Measurements from ENCODE around the gene SDK2. TPM values are rescaled to one million over a fixed set of nuclear protein-coding genes. Genes with fewer than 3 reads are reported as not detected.
"Not testable (repeated sequence)": the region's sequence is repeated elsewhere in the genome, so short reads cannot be mapped to it uniquely, and the experiment has no call there.

SDK2 gene
- total RNA-seq, 1 experiment from 2014 or later, result 0.14 TPM

DNA sequence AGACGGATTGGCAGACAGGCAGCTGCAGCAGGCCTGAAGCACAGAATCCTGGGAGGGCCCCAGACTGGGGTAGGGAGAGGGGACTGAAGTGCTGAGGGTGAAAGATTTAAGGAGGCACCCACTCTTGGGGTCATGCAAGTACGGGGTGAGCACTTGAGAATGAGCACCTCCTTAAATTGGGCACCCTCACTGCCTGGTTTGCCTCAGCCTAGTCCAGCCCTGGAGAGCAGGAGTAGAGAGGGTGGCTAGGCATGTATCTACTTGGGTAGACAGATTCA lies 178.4 kb downstream of the SDK2 start:
- no peak for DNase-seq (ENCODE audit: low read depth)
- in situ Hi-C loops (cut with HindIII; ENCODE audit: low pct_unique_long_range_greater_than_20kb, low sequenced_read_pairs), result no loop called here

DNA sequence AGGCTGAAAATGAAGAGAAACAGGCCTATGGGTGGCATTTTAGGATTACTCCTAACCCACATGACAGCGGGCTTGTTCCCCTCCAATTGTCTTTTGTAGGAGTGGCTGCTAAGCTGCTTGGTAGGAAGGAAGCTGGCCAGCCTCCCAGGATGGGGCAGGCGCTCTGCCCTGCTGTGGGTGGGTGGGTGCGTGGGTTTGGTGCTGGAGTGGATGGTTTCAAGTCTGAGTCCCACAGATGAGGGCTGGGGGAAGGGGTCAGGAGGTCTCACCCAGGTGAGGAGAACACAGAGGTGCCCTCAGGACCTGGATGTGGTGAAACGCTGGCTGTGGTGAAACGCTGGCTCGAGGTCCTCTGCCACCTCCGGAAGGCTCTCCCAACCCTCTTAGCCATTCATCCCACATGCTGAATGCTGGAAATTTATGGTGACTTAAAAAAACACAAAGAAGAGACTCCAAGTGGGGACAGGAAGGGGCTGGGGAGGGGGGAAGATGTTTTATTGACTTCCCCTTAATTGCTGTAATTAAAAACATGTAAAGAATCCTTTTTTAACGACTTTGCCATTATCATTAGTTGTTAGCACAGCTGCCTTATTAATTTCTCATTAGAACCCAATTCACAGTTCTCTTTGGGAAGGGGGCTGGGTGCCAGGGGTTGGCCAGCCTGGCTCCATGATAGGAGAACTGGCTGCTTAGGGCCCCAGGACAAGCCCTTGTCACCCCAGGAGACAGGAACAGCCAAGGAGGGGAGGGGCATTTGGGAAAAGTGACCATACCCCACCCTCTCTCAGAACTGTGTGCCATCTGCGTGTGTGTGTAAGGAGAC lies 178.9 kb downstream of the SDK2 start:
- DNase-seq (ENCODE audit: low read depth), result no peak
- in situ Hi-C loops (cut with HindIII; ENCODE audit: low pct_unique_long_range_greater_than_20kb, low sequenced_read_pairs), result no loop called here

DNA sequence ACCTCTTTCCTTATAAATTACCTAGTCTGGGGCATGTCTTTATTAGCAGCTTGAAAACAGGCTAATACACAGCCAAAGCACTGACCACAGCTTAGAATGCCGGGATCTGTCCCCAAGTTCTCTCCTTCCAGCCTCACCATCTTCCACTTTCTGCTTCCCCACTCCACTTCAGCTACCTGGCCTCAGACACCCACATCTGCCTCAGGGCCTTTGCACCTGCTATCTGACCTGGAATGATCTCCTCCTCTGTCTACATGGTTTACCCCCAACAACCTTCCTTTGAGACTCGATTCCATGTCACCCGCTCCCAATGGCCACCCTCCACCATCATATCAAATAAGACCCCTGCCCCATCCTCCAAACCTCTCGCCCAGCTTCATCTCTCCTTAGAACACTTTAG lies 179.8 kb downstream of the SDK2 start:
- no peak for DNase-seq (ENCODE audit: low read depth)
- in situ Hi-C loops (cut with HindIII; ENCODE audit: low pct_unique_long_range_greater_than_20kb, low sequenced_read_pairs), result no loop called here

DNA sequence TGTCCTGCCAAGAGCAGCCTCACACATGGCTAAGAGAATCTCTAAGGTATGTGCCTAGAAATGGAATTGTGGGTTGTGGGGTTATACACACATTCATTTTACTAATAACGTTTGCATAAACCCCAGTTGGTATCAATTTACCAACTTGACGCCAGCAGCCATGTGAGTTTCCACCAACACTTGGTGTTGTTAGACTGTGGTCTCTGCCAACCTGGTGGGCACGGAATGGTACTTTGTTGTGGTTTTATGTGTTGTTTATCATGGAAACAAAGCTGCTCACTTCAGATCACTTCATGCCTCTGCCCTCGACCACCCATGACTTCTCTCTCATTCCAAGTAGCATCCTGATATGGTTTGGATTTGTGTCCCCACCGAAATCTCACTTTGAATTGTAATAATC lies 180.4 kb downstream of the SDK2 start:
- no peak for DNase-seq (ENCODE audit: low read depth)
- in situ Hi-C loops (cut with HindIII; ENCODE audit: low pct_unique_long_range_greater_than_20kb, low sequenced_read_pairs), result no loop called here

DNA sequence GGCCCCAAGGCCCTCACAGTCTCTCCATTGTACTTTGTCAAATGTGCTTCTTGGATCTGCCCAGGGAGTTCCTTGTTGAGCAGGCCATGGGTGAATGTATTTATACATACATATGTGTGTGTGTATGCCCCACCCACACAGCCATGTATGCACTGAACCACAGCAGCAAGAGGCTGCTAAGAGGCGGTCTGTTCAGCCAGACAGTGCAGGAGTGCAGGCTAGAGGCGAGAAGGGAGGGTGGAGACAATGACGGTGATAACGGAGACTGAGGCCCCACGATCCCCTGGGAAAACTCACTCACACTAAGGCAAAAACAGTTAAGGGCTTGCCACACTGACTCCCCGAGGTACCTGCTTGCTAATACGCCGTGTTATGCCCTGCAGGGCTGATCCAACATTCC lies 181.4 kb downstream of the SDK2 start:
- in situ Hi-C loops (cut with HindIII; ENCODE audit: low pct_unique_long_range_greater_than_20kb, low sequenced_read_pairs), result no loop called here
- no peak for DNase-seq (ENCODE audit: low read depth)

DNA sequence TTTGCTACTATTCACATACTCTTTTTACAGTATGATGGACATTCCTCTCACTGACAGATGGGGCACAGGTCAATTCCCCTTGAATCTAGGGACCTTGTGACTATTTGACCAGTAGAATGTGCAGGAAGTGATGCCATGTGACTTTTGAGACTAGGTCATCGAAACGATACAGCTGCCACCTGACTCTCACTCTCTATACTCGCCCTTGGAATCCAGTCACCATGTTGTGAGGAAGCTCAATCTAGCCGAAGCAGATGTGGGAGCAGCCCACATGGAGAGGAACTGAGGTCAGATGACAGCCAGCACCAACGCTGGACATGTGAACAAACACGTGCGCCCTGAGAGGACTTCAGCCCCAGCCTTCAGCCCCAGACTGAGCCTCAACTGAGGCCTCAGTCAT lies 184.3 kb downstream of the SDK2 start:
- in situ Hi-C loops (cut with HindIII; ENCODE audit: low pct_unique_long_range_greater_than_20kb, low sequenced_read_pairs), result no loop called here
- DNase-seq (ENCODE audit: low read depth), result no peak

DNA sequence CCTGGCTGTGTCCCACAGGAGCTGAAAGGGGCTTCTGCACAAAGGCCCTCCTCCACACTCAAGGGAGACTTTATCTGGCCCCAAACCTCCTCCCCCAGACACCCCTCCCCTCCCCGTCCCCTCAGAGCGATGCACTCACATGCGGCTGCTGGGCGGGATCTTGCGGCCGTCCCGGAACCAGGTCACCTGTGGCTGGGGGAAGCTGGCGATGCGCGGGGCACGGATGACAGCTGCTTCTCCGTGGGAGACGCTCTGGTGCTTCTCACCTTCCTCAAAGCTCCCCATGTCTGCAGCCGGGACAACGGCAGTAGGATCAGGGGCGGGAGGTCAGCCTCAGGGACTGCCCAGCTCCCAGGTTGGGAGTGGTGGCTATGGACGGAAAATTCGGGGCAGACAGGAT lies 188.5 kb downstream of the SDK2 start:
- in situ Hi-C loops (cut with HindIII; ENCODE audit: low pct_unique_long_range_greater_than_20kb, low sequenced_read_pairs), result no loop called here
- no peak for DNase-seq (ENCODE audit: low read depth)

DNA sequence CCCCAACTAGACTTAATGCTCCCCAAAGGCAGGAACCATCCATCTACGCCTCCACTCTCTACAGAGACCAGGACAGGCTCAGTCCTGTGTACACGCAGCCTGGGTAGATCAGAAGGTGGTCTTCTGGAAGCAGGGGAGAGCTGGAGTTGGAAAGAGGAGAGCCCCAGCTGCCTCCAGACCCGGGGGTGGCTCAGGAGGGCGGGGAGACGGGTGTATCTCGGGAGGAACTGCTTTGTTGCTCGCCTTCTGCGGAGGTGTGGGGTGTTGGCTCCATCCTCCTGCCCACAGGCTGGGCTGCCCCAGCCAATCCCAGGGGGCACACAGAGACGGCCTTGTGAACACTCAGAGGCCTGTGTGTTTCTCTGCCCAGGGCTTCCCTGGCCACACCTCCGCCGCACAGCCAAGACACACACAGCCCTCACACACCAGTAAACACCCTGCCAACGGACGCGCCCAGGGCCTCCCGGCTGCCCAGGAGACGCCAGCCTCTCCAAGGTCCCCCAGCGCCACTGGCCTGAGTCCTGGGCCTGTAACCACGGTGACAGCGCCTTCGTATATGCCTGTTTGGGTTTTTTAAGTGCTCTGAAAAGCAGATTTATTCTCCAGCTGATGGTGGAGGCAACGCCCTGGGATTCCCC lies 189.1 kb downstream of the SDK2 start:
- no peak for DNase-seq (ENCODE audit: low read depth)
- in situ Hi-C loops (cut with HindIII; ENCODE audit: low pct_unique_long_range_greater_than_20kb, low sequenced_read_pairs), result no loop called here

DNA sequence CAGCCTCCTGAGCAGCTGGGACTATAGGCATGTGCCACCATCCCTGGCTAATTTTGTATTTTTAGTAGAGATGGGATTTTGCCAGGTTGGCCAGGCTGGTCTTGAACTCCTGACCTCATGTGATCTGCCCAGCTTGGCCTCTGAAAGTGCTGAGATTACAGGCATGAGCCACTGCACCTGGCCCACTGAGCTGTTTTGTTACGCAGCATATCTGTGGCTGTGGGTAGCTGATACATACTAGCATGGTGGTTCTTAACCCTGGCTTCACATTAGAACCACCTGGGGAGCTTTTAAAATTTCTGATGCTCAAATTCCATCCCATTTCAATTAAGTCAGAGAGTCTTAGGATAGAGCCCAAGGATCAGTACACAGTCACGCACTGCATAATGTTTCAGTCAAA lies 190.8 kb downstream of the SDK2 start:
- in situ Hi-C loops (cut with HindIII; ENCODE audit: low pct_unique_long_range_greater_than_20kb, low sequenced_read_pairs); DNase-seq (ENCODE audit: low read depth): not testable (repeated sequence)

DNA sequence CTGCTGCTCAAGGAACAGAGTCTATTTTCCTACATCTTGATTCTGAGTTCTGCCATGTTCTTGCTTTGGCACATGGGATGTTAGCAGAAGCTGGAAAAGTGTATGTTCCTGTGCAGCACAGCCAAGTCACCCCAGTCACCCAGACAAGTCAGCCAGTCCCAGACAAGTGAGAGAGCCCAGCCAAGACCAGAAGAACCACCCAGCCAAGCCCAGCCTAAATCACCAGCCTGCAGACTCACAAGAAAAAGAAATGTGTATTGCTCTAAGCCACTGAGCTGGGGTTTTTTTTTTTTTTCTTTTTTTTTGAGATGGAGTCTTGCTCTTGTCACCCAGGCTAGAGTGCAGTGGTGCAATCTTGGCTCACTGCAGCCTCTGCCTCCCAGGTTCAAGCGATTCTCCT lies 191.2 kb downstream of the SDK2 start:
- in situ Hi-C loops (cut with HindIII; ENCODE audit: low pct_unique_long_range_greater_than_20kb, low sequenced_read_pairs), result no loop called here
- DNase-seq (ENCODE audit: low read depth), result no peak

DNA sequence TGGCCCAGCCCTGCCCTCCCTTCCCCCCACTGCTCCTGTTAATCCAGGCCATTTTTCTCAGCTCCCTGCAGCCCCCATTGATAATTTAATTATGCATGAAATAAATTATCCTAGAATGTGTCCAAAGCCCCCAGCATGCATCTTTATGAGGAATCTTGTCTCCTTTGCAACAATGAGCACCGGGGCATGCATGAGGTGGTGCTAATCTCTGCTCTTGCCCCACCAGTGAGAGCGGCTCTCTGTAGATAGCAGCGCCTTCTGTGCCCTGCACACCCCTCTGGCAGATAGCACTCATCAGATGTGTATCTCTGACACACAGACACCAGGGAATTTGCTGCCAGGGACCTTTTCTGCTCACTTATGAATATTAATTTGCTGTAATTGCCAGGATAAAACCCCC lies 192.2 kb downstream of the SDK2 start:
- in situ Hi-C loops (cut with HindIII; ENCODE audit: low pct_unique_long_range_greater_than_20kb, low sequenced_read_pairs), result no loop called here
- no peak for DNase-seq (ENCODE audit: low read depth)

DNA sequence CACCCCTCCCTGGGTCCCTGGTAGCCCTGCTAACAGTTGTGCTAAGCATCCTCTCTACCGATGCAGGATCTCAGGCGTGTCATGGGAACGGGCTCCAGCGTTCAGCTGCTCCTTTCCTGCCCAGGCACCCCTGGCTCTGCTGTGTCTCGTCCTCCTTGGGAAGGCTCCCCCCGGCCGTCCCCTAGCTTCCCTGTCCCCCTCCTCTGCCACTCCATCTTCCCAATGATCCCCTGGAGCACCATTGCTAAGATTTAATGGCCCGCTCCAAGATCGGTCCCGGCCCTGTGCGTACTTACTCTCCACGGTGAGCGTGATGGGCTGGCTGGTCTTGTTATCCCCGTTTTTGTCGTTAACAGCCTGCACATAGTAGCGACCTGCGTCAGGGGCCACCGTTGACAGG lies 196.9 kb downstream of the SDK2 start:
- in situ Hi-C loops (cut with HindIII; ENCODE audit: low pct_unique_long_range_greater_than_20kb, low sequenced_read_pairs), result no loop called here
- no peak for DNase-seq (ENCODE audit: low read depth)

DNA sequence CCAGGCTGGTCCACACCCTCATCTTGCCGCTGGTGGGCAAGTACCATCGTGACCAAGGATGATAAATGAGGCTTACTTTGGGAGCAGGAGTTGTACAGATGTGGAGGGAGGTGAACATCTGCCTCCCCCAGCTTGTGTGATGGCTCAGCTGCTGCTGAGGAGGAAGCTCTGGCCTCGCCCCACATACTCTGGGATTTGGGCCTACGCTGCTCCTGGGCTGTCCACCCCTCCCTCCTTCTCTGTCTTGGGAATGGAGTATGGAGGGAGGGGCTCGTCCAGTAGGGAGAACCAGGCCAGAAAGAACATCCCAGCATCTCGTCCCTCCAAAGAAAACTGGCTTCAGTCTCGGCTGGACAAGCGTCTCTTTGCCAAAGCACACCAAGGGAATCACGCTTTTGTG lies 197.6 kb downstream of the SDK2 start:
- DNase-seq (ENCODE audit: low read depth), result no peak
- in situ Hi-C loops (cut with HindIII; ENCODE audit: low pct_unique_long_range_greater_than_20kb, low sequenced_read_pairs), result no loop called here

DNA sequence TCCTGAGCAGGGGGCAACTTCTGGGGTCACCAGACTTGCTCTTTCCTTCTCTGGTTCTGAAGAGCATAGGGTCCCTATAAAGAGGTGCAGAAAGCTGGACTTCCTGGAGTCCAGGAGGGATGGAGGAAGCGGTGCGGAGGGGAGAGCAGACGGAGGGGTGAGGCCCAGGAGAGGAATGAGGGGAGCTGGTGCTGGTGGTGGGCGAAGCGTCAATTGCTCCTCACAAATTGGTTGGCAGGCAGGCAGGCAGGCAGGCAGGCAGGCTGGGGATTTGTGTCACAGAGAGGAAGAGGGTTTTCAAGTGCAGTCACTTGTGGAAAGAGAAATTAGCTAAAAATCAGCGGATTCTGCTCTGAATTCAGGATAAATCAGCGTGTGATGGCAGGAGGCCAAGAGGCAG lies 198.8 kb downstream of the SDK2 start:
- in situ Hi-C loops (cut with HindIII; ENCODE audit: low pct_unique_long_range_greater_than_20kb, low sequenced_read_pairs), result no loop called here

DNA sequence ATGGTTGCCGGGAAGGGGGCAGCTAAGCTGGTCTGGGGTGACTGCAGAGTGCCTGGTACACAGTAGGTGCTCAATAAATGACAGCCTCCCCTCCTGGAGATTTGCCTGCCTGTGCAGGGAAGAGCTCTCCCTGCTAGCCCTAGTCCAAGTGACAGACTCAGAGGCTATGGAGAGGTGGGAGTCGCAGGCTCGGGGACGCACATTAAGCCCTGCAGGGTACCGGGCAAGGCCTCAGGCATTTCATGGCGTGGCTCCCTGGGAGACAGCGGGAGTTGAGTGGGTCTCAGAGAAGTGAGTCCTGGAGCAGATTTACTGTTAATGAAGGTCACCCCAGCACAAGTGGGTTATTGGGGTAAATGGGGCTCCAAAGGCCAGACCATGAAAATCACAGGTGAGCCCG lies 200.2 kb downstream of the SDK2 start:
- no peak for DNase-seq (ENCODE audit: low read depth)
- in situ Hi-C loops (cut with HindIII; ENCODE audit: low pct_unique_long_range_greater_than_20kb, low sequenced_read_pairs), result no loop called here

More for the DNA sequence above, 198.8 kb downstream of the SDK2 start:
- DNase-seq (ENCODE audit: low read depth), result no peak

DNA sequence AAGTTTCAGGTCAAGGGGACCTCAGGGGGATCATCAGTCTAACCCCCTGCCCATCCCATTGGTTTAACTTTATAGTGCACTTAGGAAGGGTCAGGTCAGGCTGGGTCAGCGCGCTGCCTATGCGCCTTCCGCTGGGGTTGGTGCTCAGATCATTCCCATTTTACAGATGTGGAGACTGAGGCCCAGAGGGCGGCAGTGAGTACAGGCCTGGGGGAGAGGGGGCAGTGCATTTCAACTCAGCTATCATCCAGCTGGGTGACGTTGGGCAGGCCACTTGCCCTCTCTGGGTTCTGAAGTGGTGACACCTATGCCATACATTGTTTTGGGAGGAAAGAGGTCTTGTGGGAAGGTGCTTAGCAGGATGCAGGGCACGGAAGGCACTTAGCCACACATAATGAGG lies 204.6 kb downstream of the SDK2 start:
- DNase-seq (ENCODE audit: low read depth), result no peak
- in situ Hi-C loops (cut with HindIII; ENCODE audit: low pct_unique_long_range_greater_than_20kb, low sequenced_read_pairs), result no loop called here

DNA sequence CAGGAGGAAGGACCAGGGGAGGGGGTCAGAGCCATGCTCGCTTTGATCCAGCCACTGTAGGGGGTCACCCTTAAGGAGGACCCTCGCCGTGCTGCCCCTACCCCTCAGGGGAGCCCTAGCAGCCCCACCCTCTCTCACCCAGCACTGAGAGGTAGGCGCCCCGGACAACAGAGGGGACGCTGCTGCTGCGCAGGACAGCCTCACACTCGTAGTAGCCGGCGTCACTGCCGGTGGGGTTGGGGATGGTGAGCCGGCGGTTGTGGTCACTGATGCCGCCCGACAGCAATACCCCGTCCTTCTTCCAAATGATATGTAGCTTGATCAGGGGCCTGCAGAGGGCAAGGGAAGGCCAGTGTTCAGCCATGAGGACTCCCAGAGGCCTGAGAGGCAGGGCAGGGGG lies 206.4 kb downstream of the SDK2 start:
- in situ Hi-C loops (cut with HindIII; ENCODE audit: low pct_unique_long_range_greater_than_20kb, low sequenced_read_pairs), result no loop called here
- DNase-seq (ENCODE audit: low read depth), result no peak

DNA sequence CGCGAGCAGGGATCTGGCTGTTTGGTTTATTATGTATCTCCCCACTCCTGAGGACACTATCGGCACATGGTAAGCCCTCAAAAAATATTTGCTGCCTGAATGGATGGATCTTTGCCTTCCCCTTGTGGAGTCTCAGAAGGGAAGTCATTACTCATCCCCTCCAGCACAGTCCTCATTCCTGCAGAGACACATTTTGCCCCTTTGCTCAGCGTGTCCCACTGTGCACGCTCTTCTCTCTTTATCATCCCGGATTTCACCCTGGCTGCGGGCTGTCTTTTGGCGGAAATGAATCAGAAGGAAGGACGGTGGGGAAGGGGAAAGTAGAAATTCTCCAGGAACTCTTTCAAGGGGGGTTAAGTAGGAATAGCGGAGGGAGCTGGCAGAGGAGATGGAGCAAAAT lies 207.3 kb downstream of the SDK2 start:
- in situ Hi-C loops (cut with HindIII; ENCODE audit: low pct_unique_long_range_greater_than_20kb, low sequenced_read_pairs), result no loop called here
- no peak for DNase-seq (ENCODE audit: low read depth)

DNA sequence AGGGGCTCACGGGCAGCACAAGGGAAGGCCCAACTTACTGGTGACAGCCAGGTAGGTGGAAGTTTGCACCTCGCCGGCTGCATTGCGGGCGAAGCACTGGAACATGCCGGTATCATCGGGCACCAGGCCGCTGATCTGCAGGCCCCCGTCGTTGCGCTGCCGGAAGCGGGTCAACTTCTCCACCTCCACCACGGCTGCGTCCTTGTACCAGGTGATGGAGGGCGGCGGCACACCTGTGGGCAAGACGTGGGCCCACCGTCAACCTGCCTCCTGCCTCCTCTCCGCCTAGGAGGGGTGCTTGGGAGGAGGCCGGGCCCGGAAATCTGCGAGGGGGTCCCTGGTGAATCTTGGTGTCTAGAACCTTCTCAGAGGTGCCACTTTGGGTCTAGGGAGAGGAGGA lies 208.8 kb downstream of the SDK2 start:
- in situ Hi-C loops (cut with HindIII; ENCODE audit: low pct_unique_long_range_greater_than_20kb, low sequenced_read_pairs), result no loop called here
- no peak for DNase-seq (ENCODE audit: low read depth)

DNA sequence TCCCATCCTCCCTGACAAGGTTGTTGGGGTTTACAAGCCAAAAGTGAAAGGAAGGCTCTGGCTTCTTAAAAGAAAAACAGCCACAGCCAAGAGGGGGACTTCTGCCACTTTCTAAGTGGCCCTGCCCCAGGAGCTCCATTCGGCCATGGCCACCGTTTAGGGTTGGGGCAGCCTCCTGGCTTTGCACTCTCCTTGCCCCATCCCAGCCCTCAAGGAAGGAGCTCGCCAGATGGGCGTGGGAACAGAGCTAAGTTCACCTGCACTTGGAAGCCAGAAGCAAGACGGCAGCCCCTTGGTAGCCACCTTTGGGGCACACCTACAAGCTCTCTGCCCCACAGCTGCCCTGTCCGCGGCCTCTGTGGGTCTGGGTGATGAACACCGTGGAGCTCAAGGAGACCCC lies 210.1 kb downstream of the SDK2 start:
- DNase-seq (ENCODE audit: low read depth), result no peak
- in situ Hi-C loops (cut with HindIII; ENCODE audit: low pct_unique_long_range_greater_than_20kb, low sequenced_read_pairs), result no loop called here

All from Caki2 (cell line).